HCEC 1CT (cell line): ENCODE measurements around the gene OR12D1.

Experiments used
- DNase-seq: peaks from one replicate; pipeline ENCODE4 v3.0.0-alpha.2; 2017

OR12D1 gene

GRCh38 chr6:29466241-29466640, 51.5 kb downstream of the OR12D1 start:
- no peak for DNase-seq
